GM20431 (cell line): Measurements from ENCODE around the gene LCN10.
"Not testable (repeated sequence)": the region's sequence is repeated elsewhere in the genome, so short reads cannot be mapped to it uniquely, and the experiment has no call there.

Source experiments
- in situ Hi-C: fragments of 300-500 bp; cut with MseI, MboI; formaldehyde crosslinking; loops from one replicate; pipeline ENCODE4 v1.15.0; 2020; ENCODE audit warnings: low sequenced_read_pairs; ENCODE audit not compliant: unreplicated experiment

LCN10 gene

GRCh38 chr9:136723362-136723976 is 19.3 kb downstream of the LCN10 start:
- in situ Hi-C loops: no loop called here

- in situ Hi-C loops: no loop called here
These were observed 19.8 kb downstream of the LCN10 start for GRCh38 chr9:136722969-136723356.

- in situ Hi-C loops: no loop called here
These were observed 20.4 kb downstream of the LCN10 start for GRCh38 chr9:136722093-136722968.

- in situ Hi-C loops: no loop called here
These were observed 21.2 kb downstream of the LCN10 start for GRCh38 chr9:136721339-136722092.

- in situ Hi-C loops: no loop called here
These were observed 21.8 kb downstream of the LCN10 start for GRCh38 chr9:136720898-136721338.

GRCh38 chr9:136720251-136720897 is 22.4 kb downstream of the LCN10 start:
- in situ Hi-C loops: no loop called here

- in situ Hi-C loops: no loop called here
These were observed 23.4 kb downstream of the LCN10 start for GRCh38 chr9:136719195-136719880.

GRCh38 chr9:136718345-136719194 is 24.2 kb downstream of the LCN10 start:
- in situ Hi-C loops: no loop called here

GRCh38 chr9:136717399-136717798 is 25.3 kb downstream of the LCN10 start:
- in situ Hi-C loops: no loop called here

GRCh38 chr9:136714893-136715274 is 27.9 kb downstream of the LCN10 start:
- in situ Hi-C loops: no loop called here

- in situ Hi-C loops: no loop called here
These were observed 28.4 kb downstream of the LCN10 start for GRCh38 chr9:136714096-136714892.

GRCh38 chr9:136713550-136713949 is 29.2 kb downstream of the LCN10 start:
- in situ Hi-C loops: no loop called here

- in situ Hi-C loops: no loop called here
These were observed 29.8 kb downstream of the LCN10 start for GRCh38 chr9:136712690-136713544.

GRCh38 chr9:136711751-136712689 is 30.7 kb downstream of the LCN10 start, which contains the start of gene DIPK1B:
Gene DIPK1B, plus strand, starts transcription at chr9:136712572. Its CDS starts 94 bp downstream, at chr9:136712666.
- in situ Hi-C loops: no loop called here

GRCh38 chr9:136711219-136711648 is 31.5 kb downstream of the LCN10 start:
- in situ Hi-C loops: not testable (repeated sequence)

- in situ Hi-C loops: no loop called here
These were observed 32.2 kb downstream of the LCN10 start for GRCh38 chr9:136710543-136710942.
